ENCODE measurements around the gene ATP8B2.
"Not testable (repeated sequence)": the region's sequence is repeated elsewhere in the genome, so short reads cannot be mapped to it uniquely, and the experiment has no call there.

The ATP8B2 gene

GRCh38 chr1:154325583-154326545, 539 bp downstream of the ATP8B2 start:
- FAIRE-seq: no peak

- no peak for FAIRE-seq
These were observed 1.5 kb downstream of the ATP8B2 start for GRCh38 chr1:154326546-154327465.

- no peak for FAIRE-seq
These were observed 2.4 kb downstream of the ATP8B2 start for GRCh38 chr1:154327466-154328317.

- no peak for FAIRE-seq
These were observed 3.2 kb downstream of the ATP8B2 start for GRCh38 chr1:154328318-154329151.

GRCh38 chr1:154329152-154329521, 3.8 kb downstream of the ATP8B2 start:
- FAIRE-seq: no peak

- FAIRE-seq: no peak
These were observed 4.3 kb downstream of the ATP8B2 start for GRCh38 chr1:154329551-154330131.

- no peak for FAIRE-seq
These were observed 5.3 kb downstream of the ATP8B2 start for GRCh38 chr1:154330669-154331068.

- FAIRE-seq: no peak
These were observed 9.0 kb downstream of the ATP8B2 start for GRCh38 chr1:154334079-154335024.

- FAIRE-seq: no peak
These were observed 9.8 kb downstream of the ATP8B2 start for GRCh38 chr1:154335025-154335714.

- FAIRE-seq: no peak
These were observed 12.0 kb downstream of the ATP8B2 start for GRCh38 chr1:154337253-154337894.

GRCh38 chr1:154338875-154339274, 13.6 kb downstream of the ATP8B2 start:
- FAIRE-seq: no peak

- not testable (repeated sequence) for FAIRE-seq
These were observed 16.0 kb downstream of the ATP8B2 start for GRCh38 chr1:154341366-154341765.

GRCh38 chr1:154342132-154342531, 16.8 kb downstream of the ATP8B2 start:
- FAIRE-seq: no peak

- FAIRE-seq: no peak
These were observed 17.6 kb downstream of the ATP8B2 start for GRCh38 chr1:154342836-154343472.

- no peak for FAIRE-seq
These were observed 19.9 kb downstream of the ATP8B2 start for GRCh38 chr1:154344977-154345837.

- FAIRE-seq: no peak
These were observed 21.1 kb downstream of the ATP8B2 start for GRCh38 chr1:154346276-154346917.

GRCh38 chr1:154347961-154348360, 22.6 kb downstream of the ATP8B2 start:
- no peak for FAIRE-seq
